Colonic mucosa (tissue), 4 donors: Measurements from ENCODE around the gene ANKS1B. TPM values are rescaled to one million over a fixed set of nuclear protein-coding genes. Genes with fewer than 3 reads are reported as not detected.
"Not testable (repeated sequence)": the region's sequence is repeated elsewhere in the genome, so short reads cannot be mapped to it uniquely, and the experiment has no call there.

Source experiments
- DNase-seq: peaks from one replicate; pipeline ENCODE4 v3.0.0-alpha.2; 2020
- H3K27ac ChIP-seq: fragments of 200-600 bp; one replicate; pipeline ENCODE4 v1.8.0; 2021
- H3K27me3 ChIP-seq: fragments of 200-600 bp; one replicate; pipeline ENCODE4 v1.8.0; 2021
- H3K36me3 ChIP-seq: fragments of 200-600 bp; one replicate; pipeline ENCODE4 v1.8.0; 2021
- H3K4me1 ChIP-seq: fragments of 200-600 bp; one replicate; pipeline ENCODE4 v1.8.0; 2021; ENCODE audit warnings: mild to moderate bottlenecking
- H3K4me3 ChIP-seq: fragments of 200-600 bp; one replicate; pipeline ENCODE4 v1.8.0; 2021
- H3K9ac ChIP-seq, 2 donors: one replicate each; pipeline ENCODE4 v1.7.0; 2013; ENCODE audit warnings: control low read depth in 2 of 2, low read depth in 2 of 2, low read length in 2 of 2
- H3K9me3 ChIP-seq: fragments of 200-600 bp; one replicate; pipeline ENCODE4 v1.8.0; 2021
- intact Hi-C: fragments of 100-400 bp; cut with DNase I; formaldehyde crosslinking; loops from one replicate; pipeline ENCODE4 v1.14.1; 2022
- total RNA-seq, 2 donors: library from RNA; stranded (reverse); fragmentation: NEBNext Ultra II Directional in 1 of 2; extraction: Animal tissue kit (Norgen Biotek cat#: 25700) in 1 of 2; gene quantifications; one replicate each; pipeline ENCODE4 v1.2.1, GENCODE V29; 2021
- TF ChIP-seq, protein P1 (sequence below): fragments of 200-600 bp; IDR thresholded peaks from one replicate; pipeline ENCODE4 v1.8.0; 2022; ENCODE audit warnings: antibody characterized with exemption, mild to moderate bottlenecking
- donor health status: healthy.
- donor health status: DM: no; HTN: no; CAD: no.
- donor health status: DM: no; HTN: no; CAD: no.

ANKS1B gene
- total RNA-seq, 2 donors from 2014 or later: 1.7 to 3.3 TPM

DNA sequence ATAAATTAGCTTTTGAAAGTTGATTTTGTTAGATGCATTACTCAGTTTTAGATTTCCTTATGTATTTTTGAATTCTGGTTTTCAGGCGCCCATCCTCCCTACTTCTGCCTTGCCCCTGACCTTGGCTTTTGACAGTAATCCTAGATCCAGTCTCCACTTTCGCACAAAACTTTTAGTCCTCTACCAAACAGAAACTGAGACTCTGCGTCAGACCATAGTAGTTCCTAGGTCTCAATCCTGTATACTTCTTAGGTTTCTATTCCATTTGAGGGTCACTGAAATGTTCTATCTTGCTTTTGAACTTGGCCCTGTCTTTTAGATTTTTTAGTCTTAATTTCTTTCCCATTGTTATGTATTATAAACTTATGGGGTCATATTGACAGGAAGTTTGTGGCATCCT lies 645.1 kb downstream of the ANKS1B start:
- Histone ChIP-seq H3K4me3 (no peak overlapping the region), H3K27ac (no peak overlapping the region), H3K9ac (no peak overlapping the region), H3K9me3 (no peaks in the 10 kb centered on the region), H3K27me3 (no peaks in the 10 kb centered on the region), H3K4me1 (no peaks in the 10 kb centered on the region), H3K36me3 (no peaks in the 10 kb centered on the region)
- DNase-seq: no peak
- TF ChIP-seq, protein P1, sequence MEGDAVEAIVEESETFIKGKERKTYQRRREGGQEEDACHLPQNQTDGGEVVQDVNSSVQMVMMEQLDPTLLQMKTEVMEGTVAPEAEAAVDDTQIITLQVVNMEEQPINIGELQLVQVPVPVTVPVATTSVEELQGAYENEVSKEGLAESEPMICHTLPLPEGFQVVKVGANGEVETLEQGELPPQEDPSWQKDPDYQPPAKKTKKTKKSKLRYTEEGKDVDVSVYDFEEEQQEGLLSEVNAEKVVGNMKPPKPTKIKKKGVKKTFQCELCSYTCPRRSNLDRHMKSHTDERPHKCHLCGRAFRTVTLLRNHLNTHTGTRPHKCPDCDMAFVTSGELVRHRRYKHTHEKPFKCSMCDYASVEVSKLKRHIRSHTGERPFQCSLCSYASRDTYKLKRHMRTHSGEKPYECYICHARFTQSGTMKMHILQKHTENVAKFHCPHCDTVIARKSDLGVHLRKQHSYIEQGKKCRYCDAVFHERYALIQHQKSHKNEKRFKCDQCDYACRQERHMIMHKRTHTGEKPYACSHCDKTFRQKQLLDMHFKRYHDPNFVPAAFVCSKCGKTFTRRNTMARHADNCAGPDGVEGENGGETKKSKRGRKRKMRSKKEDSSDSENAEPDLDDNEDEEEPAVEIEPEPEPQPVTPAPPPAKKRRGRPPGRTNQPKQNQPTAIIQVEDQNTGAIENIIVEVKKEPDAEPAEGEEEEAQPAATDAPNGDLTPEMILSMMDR: no peak
- intact Hi-C loops: no loop called here

DNA sequence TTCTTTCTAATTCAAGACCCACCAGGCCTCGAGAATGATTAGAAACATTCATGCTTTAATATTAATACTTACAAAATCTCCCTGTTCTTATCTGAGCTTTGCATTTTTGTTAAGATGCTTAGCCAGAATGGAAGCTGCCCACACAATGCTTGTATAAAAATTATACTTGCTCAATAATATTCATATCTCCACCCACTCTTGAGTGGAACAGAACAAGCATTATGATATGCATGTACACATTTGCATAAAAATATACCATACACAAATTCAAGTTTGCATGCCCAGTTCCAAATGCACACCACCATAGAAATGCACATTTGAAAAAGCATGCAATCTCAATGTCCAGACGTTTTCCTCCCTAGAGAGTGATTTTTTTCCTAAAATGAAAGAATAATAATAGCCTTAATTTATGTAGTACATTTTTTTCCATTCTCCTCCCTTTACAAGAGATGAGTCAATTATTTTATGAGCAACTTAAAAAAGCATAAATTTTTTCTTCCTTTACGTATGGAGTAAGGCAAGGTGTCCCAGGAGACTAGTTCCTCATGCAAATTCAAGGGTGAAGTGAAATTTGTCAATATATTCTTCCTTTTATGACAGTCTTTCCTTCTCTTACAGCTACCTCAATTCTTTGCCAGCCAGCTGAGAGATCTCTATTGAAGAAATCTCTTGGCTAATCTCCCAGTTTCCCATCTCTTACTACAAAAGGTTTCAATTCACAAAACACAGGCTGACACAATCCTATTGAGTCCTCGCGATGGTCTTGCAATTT lies 650.3 kb downstream of the ANKS1B start:
- Histone ChIP-seq H3K27me3 (no peaks in the 10 kb centered on the region), H3K9me3 (no peaks in the 10 kb centered on the region), H3K36me3 (no peaks in the 10 kb centered on the region), H3K4me3 (no peak overlapping the region), H3K9ac (no peak overlapping the region), H3K4me1 (no peaks in the 10 kb centered on the region), H3K27ac (no peak overlapping the region)
- intact Hi-C loops: no loop called here
- DNase-seq: no peak
- TF ChIP-seq, protein P1: no peak

DNA sequence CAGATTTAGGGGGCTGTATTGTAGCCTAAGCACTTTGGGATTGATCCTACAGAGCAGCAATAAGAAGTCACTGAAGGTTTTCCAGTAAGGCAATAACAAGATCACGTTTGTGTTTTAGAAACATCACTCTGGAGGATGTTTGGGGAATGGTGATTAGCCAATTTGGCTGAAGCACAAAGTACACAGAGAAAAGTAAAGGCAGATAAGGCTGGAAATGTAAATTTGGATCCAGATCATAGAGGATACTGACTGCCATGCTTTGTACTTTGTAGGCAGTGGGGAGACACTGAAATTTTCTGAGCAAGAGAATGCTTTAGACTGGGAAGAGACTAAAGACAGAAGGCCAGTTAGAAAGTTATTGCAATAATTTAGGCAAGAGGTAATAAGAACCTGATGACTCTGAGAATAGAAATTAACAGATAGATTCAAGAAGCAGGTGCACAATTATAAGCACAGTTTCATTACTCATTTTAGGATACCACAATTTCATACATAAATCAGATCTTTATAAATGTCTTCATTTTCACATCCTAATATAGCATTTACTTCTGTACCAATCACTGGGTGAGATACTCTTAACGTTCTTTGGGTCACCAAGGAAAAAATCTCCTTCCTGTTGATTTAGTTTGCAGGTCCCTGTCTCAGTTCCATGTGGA lies 651.7 kb downstream of the ANKS1B start:
- TF ChIP-seq, protein P1: no peak
- DNase-seq: no peak
- no peaks in the 10 kb centered on the region for H3K9me3 ChIP-seq
- no peak overlapping the region for H3K4me3 ChIP-seq
- H3K4me1 ChIP-seq: no peaks in the 10 kb centered on the region
- H3K27ac ChIP-seq: no peak overlapping the region
- H3K27me3 ChIP-seq: no peaks in the 10 kb centered on the region
- no peaks in the 10 kb centered on the region for H3K36me3 ChIP-seq
- H3K9ac ChIP-seq: no peak overlapping the region
- intact Hi-C loops: no loop called here

DNA sequence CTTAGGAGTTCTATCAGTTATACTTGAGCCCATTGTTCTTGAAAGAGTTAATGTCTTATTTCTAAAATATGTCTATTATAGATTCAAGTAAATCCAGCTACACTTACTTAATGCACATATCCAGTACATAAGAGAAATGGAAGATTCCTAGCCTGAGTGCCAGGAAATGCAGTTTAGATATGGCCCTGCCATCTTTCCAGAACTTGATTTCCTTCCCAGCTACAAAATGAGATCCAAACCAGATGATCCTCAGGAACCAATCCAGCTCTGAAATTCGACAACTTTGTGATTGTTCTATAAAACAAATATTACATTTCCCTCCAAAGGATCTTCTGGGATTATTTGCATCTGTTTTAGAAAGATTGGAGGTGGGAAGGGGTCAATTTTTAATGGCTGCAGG lies 654.5 kb downstream of the ANKS1B start:
- Histone ChIP-seq H3K9me3 (no peaks in the 10 kb centered on the region), H3K4me3 (no peak overlapping the region), H3K36me3 (no peaks in the 10 kb centered on the region), H3K27ac (no peak overlapping the region), H3K4me1 (no peaks in the 10 kb centered on the region), H3K27me3 (no peaks in the 10 kb centered on the region), H3K9ac (no peak overlapping the region)
- TF ChIP-seq, protein P1: no peak
- no peak for DNase-seq
- intact Hi-C loops: no loop called here

DNA sequence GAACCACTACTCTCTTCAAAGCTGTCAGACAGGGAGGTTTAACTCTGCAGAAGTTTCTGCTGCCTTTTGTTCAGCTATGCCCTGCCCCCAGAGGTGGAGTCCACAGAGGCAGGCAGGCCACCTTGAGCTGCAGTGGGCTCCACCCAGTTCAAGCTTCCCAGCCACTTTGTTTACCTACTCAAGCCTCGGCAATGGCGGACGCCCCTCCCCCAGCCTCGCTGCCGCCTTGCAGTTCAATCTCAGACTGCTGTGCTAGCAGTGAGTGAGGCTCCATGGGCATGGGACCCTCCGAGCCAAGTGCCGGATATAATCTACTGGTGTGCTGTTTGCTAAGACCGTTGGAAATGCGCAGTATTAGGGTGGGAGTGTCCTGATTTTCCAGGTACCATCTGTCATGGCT lies 663.5 kb downstream of the ANKS1B start:
- intact Hi-C loops, H3K4me3 ChIP-seq, DNase-seq, H3K27me3 ChIP-seq, H3K9me3 ChIP-seq, H3K36me3 ChIP-seq, H3K27ac ChIP-seq, H3K9ac ChIP-seq, H3K4me1 ChIP-seq: not testable (repeated sequence)

DNA sequence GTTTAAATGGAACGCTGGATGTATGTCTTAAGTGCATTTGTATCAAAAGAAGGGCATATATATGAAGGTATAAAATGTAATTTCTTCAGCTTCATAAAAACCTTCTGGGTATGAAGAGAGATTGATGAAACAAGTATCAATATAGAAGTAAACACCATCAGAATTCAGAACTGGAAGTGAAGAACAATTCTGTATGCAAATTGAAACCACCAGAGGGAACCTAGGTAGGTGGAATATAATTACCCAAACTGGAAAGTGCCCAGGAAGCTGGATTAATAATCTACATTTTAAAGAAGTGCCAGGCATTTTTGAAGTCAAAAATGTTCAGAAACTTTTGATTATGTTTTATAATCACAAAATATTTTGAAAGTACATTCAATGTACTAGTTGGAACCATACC lies 673.4 kb downstream of the ANKS1B start:
- H3K36me3 ChIP-seq: no peaks in the 10 kb centered on the region
- intact Hi-C loops: no loop called here

More for the DNA sequence above, 673.4 kb downstream of the ANKS1B start:
- Histone ChIP-seq H3K9ac (no peak overlapping the region), H3K27me3 (no peaks in the 10 kb centered on the region), H3K27ac (no peak overlapping the region), H3K4me1 (no peaks in the 10 kb centered on the region), H3K9me3 (no peaks in the 10 kb centered on the region), H3K4me3 (no peak overlapping the region)
- no peak for DNase-seq
- TF ChIP-seq, protein P1: no peak
